ENCODE measurements around the gene RBM39. TPM values are rescaled to one million over a fixed set of nuclear protein-coding genes. Genes with fewer than 3 reads are reported as not detected.

RBM39 gene
- total and polyA plus RNA-seq, 9 of the 15 experiments (the other 6 are each of a cell fraction or from before 2014, with no cell fraction given): 143 to 319 (median 228) TPM

- TF ChIP-seq, protein P1, sequence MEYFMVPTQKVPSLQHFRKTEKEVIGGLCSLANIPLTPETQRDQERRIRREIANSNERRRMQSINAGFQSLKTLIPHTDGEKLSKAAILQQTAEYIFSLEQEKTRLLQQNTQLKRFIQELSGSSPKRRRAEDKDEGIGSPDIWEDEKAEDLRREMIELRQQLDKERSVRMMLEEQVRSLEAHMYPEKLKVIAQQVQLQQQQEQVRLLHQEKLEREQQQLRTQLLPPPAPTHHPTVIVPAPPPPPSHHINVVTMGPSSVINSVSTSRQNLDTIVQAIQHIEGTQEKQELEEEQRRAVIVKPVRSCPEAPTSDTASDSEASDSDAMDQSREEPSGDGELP (CRISPR knock-in tag; IDR thresholded peaks at IDR 0.05; ENCODE audit: borderline replicate concordance): no peak
- TF ChIP-seq RFX5 (IDR thresholded peaks at IDR 0.05; ENCODE audit: low read depth, low read length) (no peak), SNIP1 (IDR thresholded peaks at IDR 0.05; ENCODE audit: low read depth) (no peak), ZNF655 (CRISPR knock-in tag; IDR thresholded peaks at IDR 0.05) (no peak), ZFPM2 (CRISPR knock-in tag; IDR thresholded peaks at IDR 0.05) (no peak), ZNF121 (CRISPR knock-in tag; conservative IDR thresholded peaks at IDR 0.05) (no peak), HNRNPL (IDR thresholded peaks at IDR 0.05; ENCODE audit: low read depth, low read length) (no peak), XRCC4 (IDR thresholded peaks at IDR 0.05; ENCODE audit: extremely low read depth, insufficient read depth, insufficient read length) (no peak), MTF1 (CRISPR knock-in tag; IDR thresholded peaks at IDR 0.05; ENCODE audit: borderline replicate concordance) (no peak), ZSCAN29 (IDR thresholded peaks at IDR 0.05) (no peak), NFXL1 (CRISPR knock-in tag; IDR thresholded peaks at IDR 0.05) (no peak), SRSF9 (IDR thresholded peaks at IDR 0.05; ENCODE audit: borderline replicate concordance, low read depth, low read length) (no peak), SPI1 (IDR thresholded peaks at IDR 0.05; ENCODE audit: borderline replicate concordance, low read depth, low read length) (peak; percentile 37; the same call in 1 of the 2 replicates), CHCHD3 (CRISPR knock-in tag; IDR thresholded peaks at IDR 0.05) (no peak), TRIM28 (IDR thresholded peaks at IDR 0.05) (no peak), RBM25 (IDR thresholded peaks at IDR 0.05; ENCODE audit: low read depth, low read length, severe bottlenecking) (no peak)
- TF ChIP-seq, protein P2, sequence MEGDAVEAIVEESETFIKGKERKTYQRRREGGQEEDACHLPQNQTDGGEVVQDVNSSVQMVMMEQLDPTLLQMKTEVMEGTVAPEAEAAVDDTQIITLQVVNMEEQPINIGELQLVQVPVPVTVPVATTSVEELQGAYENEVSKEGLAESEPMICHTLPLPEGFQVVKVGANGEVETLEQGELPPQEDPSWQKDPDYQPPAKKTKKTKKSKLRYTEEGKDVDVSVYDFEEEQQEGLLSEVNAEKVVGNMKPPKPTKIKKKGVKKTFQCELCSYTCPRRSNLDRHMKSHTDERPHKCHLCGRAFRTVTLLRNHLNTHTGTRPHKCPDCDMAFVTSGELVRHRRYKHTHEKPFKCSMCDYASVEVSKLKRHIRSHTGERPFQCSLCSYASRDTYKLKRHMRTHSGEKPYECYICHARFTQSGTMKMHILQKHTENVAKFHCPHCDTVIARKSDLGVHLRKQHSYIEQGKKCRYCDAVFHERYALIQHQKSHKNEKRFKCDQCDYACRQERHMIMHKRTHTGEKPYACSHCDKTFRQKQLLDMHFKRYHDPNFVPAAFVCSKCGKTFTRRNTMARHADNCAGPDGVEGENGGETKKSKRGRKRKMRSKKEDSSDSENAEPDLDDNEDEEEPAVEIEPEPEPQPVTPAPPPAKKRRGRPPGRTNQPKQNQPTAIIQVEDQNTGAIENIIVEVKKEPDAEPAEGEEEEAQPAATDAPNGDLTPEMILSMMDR (IDR thresholded peaks at IDR 0.05 in 2 of 3, conservative IDR thresholded peaks at IDR 0.05 in 1 of 3; ENCODE audit: insufficient read depth in 2 of 3, low read depth in 1 of 3, low read length in 3 of 3): no peak
- TF ChIP-seq, protein P3, sequence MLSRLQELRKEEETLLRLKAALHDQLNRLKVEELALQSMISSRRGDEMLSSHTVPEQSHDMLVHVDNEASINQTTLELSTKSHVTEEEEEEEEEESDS (CRISPR knock-in tag; IDR thresholded peaks at IDR 0.05): no peak
Observed at GRCh38 chr20:35663516-35664465, 78.3 kb downstream of the RBM39 start (continued).
